GM21825 (cell line): ENCODE data around the gene PAQR6.
"Not testable (repeated sequence)": the region's sequence is repeated elsewhere in the genome, so short reads cannot be mapped to it uniquely, and the experiment has no call there.

Experiments used
- ATAC-seq: cut with Tn5 transposase; IDR thresholded peaks from one replicate; pipeline ENCODE4 v1.9.1; 2021; ENCODE audit warnings: mild to moderate bottlenecking, moderate library complexity; ENCODE audit not compliant: unreplicated experiment

PAQR6 gene

DNA sequence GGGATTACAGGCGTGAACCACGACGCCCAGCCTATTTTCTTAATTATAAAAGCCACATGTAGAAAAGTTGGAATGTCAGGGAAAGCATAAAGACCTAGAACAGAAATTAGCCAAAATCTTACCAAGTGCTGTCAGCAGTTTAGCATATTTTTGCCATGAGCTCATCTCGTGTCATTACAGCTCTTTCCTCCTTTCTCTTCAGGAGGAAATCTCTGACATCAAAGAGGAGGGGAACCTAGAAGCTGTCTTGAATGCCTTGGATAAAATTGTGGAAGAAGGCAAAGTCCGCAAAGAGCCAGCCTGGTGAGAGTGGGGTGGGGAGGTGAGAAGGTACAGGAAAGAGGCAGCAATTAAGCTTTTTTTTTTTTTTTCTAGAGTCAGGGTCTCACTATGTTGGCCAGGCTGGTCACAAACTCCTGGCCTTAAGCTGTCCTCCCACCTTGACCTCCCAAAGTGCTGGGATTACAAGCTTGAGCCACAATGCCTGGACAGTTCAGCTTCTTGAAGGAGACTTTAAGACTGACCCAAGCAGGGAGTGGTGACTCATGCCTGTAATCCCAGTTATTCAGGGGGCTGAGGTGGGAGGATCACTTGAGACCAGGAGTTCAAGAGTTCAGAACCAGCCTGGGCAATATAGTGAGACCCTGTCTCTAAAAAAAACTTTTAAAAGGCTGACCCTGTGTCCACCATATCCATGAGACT, 14.3 kb downstream of the PAQR6 start:
- ATAC-seq: no peak

DNA sequence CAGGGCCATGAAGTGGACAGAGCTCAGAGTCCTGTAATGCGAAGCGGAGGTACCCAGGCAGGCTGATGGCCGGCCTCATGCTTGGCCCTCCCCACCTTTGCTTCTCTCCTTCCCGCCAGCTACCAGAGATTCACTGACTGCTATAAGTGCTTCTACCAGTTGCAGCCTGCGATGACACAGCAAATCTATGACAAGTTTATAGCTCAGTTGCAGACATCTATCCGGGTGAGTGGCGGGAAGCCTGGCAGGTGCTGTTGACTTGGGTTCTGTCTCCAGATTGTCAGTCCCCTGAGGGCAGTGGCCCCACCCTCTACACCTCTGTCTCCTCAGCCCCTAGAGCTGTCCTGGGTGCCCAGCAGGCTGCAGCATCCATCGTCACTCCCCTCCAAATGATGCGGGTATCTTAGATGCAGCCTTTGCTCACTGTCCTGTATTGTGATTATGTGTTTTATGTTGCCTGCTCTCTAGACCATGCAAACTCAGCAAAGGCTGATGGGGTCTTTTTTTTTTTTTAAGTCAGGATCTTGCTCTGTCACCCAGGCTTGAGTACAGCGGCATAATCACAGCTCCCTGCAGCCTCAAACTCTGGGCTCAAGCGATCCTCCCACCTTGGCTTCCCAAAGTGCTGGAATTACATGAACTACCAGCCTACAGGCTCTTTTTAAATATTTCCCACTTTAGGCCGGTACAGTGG, 15.5 kb downstream of the PAQR6 start:
- no peak for ATAC-seq

DNA sequence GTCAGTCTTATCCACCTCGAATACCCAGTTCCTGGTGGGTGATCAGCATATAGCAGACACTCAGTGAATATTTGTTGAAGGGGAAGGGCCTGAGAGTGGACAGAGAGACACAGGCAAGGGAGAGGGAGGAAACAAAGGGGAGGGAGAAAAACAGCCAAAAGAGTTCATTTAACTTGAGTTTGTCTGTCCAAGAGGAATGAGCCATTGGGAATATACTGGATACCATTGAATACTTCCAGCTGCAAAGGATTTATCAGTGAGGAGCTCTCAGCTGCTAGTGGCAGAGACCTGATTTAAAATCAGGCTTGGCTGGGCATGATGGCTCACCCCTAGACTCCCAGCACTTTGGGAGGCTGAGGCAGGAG, 17.4 kb downstream of the PAQR6 start:
- no peak for ATAC-seq

DNA sequence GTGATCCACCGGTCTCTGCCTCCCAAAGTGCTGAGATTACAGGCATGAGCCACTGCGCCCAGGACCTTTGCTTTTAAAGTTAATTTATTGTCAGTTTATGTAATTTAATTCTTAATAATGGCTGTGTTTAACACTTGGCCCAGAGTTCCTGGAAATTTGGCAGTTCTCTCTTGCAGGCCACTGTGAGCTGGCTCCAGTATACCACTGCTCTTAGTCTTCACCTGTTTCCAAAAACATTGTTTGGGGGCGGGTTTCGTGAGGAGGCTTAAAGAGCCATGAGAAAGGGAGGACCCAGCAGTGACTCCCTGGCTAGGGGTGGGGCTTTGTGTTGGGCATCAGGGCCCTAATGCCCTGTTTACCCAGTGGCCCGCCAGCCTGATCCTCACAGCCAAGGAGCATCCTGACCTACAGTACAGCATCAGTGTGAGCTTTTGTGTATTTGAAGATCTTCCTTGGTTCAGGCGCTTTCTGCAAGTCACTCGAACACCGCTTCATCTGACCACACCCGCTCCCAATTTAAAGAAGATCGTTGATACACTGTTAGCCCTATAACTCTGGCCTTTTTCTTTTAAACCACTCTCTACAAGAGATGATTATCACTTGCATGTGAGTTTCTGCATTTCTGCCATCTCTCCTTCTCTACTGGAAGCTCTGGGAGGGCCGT, 17.9 kb downstream of the PAQR6 start:
- no peak for ATAC-seq

DNA sequence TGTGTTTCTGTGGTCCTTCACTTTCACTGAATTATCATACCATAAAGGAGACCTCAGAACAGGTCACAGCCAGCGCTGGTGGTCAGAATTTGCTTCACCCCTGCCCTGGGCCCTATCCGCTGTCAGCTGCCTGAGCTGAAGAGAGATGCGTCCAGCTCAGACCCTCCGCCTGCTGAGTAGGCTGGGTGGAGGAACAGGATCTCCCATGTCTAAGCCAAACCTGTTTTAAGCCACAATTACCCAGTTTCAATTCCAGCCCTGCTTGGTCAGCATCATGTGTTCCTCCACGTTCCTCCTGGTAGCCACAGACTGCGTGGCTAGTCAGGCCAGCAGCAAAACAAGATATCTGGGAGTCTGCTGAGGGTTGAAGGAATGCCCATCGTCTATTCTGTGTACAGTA, 19.4 kb downstream of the PAQR6 start:
- no peak for ATAC-seq

DNA sequence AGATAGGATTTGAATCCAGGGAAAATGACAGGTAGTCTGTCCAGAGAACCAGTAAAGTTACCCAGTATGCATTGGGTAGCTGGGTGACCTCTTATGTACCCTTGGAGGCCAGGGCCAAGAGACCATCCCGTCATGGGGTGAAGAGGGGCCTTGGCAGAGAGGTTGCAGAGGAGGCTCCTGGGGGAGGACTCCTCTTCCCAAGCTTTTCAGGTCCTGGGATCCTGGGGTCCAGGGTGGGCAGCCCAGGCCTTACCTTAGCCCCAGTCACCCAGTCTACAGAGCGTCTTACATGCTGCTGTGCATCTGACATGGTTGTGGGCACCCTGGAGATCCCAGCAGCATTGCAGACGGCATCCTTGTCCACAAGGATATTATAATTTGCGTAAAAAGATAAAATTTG, 21.1 kb downstream of the PAQR6 start:
- ATAC-seq: no peak

DNA sequence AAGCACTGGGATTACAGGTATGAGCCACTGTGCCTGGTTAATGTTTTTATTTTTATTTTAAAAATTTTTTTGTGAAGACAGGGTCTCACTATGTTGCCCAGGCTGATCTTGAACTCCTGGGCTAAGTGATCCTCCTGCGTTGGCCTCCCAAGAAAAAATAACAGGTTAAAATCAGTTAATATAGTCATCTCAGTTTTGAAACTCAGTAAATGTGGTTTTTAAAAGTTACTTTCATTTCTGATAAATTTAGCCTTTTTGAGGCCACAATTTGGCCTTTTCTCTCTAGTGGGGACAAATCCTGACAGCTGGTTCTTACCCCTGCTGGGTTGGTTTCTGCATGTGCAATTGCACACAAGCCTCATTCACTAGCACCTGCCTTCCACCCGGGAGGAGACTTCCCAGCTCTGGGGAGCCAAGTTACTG, 21.7 kb downstream of the PAQR6 start:
- ATAC-seq: peak; percentile 61

DNA sequence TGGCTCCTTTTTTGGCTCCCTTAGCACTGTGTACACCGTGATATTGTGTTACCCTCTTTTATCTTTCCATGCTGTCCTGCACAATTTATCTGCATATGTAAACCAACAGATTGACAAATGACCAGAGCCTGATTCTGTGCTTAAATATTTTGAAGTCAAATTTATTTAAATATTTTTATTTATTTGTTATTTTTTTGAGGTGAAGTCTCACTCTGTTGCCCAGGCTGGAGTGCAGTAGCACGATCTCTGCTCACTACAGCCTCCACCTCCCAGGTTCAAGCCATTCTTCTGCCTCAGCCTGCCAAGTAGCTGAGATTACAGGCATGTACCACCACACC, 22.2 kb downstream of the PAQR6 start:
- ATAC-seq: no peak

DNA sequence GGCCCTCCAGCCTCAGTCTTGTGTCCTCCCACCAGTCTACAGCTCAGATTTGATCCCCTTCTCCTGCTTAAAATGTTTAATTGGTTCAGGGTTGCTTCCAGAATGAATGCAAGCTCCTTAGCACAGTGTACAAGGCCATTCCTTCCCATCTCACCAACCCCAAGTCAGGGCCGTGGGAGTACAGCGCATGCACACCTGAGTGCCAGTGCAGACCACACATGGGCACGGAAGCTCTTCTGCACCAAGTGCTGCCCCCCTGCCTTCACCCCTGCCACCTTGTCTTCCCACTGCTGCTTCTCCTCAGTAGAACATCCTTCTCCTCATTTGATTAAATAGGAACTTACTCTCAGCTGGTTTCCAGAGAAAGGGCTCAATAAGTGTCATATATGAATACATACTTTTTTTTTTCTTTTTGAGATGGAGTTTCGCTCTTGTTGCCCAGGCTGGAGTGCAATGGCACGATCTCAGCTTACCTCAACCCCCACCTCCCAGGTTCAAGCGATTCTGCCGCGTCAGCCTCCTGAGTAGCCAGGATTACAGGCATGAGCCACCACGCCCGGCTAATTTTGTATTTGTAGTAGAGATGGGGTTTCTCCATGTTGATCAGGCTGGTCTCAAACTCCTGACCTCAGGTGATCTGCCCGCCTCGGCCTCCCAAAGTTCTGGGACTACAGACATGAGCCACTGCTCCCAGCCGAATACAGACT, 25.7 kb downstream of the PAQR6 start:
- ATAC-seq: no peak

DNA sequence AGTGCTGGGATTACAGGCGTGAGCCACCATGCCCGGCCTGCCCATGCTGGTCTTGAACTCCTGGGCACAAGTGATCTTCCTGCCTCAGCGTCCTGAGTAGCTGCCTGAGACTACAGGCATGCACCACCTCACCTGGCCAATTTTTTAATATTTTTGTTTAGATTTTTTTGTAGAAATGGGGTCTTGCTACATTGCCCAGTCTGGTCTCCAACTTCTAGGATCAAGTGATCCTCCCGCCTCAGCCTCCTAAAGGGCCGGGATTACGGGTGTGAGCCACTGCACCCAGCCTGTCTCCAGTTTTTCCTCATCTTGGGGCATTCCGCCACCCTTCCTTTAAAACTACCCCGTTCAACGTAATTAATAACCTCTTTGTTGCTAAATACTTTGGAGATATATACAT, 27.6 kb downstream of the PAQR6 start:
- no peak for ATAC-seq

DNA sequence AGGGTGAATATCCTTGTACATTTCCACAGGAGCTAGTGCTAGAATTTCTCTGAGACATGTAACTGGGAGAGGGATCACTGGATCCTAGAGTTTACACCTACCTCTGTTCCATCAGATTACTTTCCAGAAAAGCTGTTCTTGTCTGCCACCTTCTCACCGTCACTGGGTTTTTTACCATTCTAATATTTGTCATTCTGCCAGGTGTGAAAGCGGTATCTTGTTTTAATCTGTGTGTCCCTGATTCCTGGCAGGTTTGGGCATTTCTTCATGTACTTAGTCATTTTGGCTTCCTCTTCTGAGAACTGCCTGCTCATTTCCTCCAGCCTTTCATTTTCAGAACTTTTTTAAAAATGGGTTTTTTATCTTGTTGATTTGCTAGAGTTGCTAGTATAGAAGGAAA, 30.0 kb downstream of the PAQR6 start:
- ATAC-seq: no peak

DNA sequence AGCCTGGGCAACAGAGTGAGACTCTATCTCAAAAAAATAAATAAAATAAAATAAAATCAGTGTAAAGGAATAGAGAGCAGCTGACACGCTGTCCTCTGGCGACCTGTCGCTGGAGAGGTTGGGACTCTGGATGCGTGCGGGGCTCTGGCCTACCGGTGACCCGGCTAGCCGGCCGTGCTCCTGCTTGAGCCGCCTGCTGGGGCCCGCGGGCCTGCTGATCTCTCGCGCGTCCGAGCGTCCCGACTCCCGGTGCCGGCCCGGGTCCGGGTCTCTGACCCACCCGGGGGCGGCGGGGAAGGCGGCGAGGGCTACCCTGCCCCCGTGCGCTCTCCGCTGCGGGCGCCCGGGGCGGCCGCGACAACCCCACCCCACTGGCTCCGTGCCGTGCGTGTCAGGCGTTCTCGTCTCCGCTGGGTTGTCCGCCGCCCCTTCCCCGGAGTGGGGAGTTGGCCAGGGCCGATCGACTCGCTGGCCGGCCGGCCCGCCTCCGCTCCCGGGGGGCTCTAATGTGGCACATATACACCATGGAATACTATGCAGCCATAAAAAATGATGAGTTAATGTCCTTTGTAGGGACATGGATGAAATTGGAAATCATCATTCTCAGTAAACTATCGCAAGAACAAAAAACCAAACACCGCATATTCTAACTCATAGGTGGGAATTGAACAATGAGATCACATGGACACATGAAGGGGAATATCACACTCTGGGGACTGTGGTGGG, 31.3 kb downstream of the PAQR6 start:
- not testable (repeated sequence) for ATAC-seq

DNA sequence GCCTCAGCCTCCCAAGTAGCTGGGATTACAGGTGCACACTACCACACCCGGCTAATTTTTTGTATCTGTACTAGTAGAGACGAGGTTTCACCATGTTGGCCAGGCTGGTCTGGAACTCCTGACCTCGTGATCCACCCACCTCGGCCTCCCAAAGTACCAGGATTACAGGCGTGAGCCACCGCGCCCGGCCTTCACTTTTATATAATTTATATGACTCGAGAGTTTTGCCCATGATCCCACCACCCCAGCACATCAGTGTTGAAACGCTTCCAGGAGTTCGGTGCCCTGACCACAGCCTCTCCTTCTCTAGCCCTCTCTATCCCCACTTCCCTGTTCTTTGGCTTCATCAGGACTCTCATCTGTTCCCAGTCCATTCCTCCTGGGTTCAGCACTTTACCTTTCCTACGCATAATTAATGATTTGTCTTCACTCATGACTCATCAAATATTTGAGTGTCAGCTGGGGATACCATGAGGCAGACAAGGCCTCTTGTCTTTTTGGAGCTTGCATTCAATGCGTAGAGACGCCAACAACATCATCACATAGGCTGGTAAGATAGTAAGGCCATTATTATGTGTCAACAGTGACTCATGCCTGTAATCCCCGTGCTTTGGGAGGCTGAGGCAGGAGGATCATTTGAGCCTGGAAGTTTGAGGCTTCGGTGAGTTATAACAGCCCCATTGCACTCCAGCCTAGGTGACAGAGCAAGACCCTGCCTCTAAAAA, 33.7 kb downstream of the PAQR6 start:
- ATAC-seq: no peak

DNA sequence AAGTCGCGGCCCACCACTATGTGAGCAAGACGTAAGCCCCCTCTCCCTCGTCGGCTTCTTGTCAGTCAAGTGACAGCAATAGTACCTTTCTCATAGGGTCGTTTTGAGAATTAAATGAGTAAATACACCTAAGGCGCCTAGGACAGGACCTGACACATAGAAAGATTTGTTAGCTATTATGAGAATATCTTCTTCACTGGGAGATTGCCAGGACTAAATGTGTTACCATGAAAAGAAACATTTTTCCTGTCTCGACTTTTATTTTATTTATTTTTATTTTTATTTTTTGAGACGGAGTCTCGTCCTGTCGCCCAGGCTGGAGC, 34.3 kb downstream of the PAQR6 start:
- ATAC-seq: no peak

DNA sequence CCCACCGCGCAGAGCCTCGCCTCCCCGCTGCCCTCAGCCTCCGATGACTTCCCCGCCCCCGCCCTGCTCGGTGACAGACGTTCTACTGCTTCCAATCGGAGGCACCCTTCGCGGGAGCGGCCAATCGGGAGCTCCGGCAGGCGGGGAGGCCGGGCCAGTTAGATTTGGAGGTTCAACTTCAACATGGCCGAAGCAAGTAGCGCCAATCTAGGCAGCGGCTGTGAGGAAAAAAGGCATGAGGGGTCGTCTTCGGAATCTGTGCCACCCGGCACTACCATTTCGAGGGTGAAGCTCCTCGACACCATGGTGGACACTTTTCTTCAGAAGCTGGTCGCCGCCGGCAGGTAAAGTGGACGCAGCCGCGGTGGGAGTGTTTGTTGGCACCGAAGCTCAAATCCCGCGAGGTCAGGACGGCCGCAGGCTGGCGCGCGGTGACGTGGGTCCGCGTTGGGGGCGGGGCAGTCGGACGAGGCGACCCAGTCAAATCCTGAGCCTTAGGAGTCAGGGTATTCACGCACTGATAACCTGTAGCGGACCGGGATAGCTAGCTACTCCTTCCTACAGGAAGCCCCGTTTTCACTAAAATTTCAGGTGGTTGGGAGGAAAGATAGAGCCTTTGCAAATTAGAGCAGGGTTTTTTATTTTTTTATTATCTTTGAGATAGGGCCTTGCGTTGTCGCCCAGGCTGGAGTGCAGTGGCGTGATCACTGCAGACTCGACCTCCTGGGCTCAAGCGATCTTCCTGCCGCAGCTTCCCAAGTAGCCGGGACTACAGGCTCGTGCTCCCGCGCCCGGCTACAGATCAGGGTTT, 34.8 kb downstream of the PAQR6 start, which contains the start of gene PMF1:
TSS of gene PMF1 (plus strand) at position 175 of the 811 bp plus-strand sequence. CDS start at position 184, 9 bp downstream.
- peak; percentile 80 for ATAC-seq

DNA sequence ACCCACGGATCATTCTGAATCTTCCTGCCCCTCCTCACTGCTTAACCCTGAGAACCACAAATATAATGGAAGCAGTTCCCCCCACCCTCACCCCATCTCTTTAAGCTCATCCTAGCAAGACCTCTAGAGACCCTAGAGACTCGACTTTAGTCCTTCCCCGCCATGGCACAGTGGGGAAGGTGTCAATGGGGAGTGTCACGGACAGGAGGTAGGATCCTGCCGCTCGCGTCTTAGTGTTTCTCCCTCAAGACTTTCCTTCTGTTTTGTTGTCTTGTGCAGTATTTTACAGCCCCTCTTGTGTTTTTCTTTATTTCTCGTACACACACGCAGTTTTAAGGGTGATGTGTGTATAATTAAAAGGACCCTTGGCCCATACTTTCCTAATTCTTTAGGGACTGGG, 35.7 kb downstream of the PAQR6 start:
- ATAC-seq: no peak

DNA sequence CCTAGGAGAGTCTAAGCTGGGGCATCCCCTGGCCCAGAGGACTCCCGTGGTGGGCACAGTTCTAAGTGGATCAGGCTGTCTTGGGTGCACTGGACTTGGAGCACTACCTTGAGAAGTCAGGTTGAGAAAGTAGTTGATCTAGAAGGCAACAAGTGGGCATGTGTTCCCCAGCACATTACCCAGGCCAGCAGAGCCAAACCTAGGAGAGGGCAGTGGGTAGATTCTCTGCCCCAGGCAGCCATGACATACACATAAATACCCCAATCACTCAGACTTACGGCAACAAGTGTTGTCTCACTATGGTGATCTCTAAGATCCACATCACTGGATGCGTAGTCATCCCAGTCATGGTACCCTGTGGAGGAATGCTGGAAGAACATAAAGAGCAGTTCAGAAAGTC, 36.6 kb downstream of the PAQR6 start:
- no peak for ATAC-seq

DNA sequence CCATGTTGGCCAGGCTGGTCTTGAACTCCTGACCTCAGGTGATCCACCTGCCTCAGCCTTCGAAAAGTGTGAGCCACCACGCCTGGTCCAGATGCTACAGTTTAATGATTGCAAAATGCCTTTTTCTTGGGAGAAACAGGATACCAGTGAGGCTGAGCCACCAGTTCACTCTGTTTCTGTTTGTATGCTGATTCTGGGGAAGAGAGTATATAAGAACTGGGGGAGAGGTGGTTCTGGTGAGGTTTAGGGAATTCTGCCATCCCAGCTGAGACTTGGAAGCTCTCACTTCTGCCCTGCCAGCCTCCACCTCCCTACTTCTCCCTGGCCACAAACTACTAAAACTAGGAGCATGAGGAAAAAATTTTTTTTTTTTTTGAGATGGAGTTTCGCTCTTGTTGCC, 43.2 kb downstream of the PAQR6 start:
- ATAC-seq: no peak

DNA sequence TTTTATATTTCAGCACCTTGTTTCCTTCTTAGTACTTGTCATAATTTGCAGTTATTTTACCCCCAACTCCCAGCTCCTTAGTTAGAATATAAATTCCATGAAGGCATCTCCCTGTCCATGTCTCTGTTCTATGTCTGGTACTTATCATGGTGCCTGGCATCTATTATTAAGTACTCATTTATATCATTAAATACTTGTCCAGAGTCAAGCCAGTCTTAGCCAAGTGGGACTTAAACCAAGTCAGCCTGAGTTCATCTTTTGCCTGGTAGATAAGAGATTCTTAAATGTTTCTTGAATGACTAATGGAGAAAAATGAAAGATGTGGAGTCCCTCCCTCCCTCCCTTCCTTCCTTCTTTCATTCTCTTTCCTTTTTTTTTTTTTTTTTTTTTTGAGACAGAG, 44.5 kb downstream of the PAQR6 start:
- ATAC-seq: no peak

DNA sequence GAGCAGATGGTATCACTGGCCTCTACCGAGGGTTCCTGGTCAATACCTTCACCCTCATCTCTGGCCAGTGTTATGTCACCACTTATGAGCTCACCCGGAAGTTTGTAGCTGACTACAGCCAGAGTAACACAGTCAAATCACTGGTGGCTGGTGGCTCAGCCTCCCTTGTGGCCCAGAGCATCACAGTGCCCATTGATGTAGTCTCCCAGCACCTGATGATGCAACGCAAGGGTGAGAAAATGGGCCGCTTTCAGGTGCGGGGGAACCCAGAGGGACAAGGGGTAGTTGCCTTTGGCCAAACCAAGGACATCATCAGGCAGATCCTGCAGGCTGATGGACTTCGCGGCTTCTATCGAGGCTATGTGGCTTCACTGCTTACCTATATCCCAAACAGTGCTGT, 47.8 kb downstream of the PAQR6 start:
- no peak for ATAC-seq
